GM06990 (cell line): ENCODE measurements around the gene ABCB11.

ENCODE experiments used
- DNase-seq: peaks from one replicate; pipeline ENCODE4 v3.0.0-alpha.2; 2011; ENCODE audit not compliant: insufficient read length; ENCODE audit errors: extremely low read depth
- H3K27me3 ChIP-seq: replicated peaks from 2 replicates; pipeline ENCODE4 v1.6.0; 2011; ENCODE audit warnings: low read length; ENCODE audit not compliant: control insufficient read depth, insufficient read depth
- H3K36me3 ChIP-seq: 2 replicates; pipeline ENCODE4 v1.5.1; 2011; ENCODE audit warnings: low read length; ENCODE audit not compliant: control insufficient read depth, insufficient read depth
- H3K4me3 ChIP-seq: replicated peaks from 2 replicates; pipeline ENCODE4 v1.5.1; 2011; ENCODE audit warnings: low read depth, mild to moderate bottlenecking, control low read depth, low read length
- TF ChIP-seq, protein P1 (sequence below): IDR thresholded peaks from 2 replicates; pipeline ENCODE4 v1.5.1; 2011; ENCODE audit warnings: low read length, control low read depth, mild to moderate bottlenecking, inconsistent platforms; ENCODE audit not compliant: insufficient read depth, poor library complexity, severe bottlenecking

Gene ABCB11

DNA sequence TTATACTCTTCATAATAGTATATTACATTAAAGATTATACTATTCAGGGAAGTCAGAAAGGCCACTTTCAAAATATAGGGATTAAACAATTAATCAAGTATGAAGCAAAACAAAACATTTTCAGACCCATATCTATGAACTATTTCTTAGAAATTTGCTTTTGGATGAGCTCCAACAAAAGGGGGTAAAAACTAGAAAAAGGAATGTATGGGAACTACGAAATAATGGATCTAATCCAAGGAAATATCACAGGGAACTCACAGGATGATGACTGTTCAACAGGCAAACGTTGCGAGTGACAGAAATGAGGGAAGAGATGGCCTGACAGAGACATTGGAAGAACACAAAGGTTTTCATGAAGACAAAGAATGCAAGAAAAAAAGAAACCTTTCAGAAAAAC, 102.1 kb downstream of the ABCB11 start:
- no peak for DNase-seq
- Histone ChIP-seq H3K4me3 (no peak overlapping the region), H3K36me3 (no peaks in the 10 kb centered on the region), H3K27me3 (no peaks in the 10 kb centered on the region)
- TF ChIP-seq, protein P1, sequence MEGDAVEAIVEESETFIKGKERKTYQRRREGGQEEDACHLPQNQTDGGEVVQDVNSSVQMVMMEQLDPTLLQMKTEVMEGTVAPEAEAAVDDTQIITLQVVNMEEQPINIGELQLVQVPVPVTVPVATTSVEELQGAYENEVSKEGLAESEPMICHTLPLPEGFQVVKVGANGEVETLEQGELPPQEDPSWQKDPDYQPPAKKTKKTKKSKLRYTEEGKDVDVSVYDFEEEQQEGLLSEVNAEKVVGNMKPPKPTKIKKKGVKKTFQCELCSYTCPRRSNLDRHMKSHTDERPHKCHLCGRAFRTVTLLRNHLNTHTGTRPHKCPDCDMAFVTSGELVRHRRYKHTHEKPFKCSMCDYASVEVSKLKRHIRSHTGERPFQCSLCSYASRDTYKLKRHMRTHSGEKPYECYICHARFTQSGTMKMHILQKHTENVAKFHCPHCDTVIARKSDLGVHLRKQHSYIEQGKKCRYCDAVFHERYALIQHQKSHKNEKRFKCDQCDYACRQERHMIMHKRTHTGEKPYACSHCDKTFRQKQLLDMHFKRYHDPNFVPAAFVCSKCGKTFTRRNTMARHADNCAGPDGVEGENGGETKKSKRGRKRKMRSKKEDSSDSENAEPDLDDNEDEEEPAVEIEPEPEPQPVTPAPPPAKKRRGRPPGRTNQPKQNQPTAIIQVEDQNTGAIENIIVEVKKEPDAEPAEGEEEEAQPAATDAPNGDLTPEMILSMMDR, result no peak

DNA sequence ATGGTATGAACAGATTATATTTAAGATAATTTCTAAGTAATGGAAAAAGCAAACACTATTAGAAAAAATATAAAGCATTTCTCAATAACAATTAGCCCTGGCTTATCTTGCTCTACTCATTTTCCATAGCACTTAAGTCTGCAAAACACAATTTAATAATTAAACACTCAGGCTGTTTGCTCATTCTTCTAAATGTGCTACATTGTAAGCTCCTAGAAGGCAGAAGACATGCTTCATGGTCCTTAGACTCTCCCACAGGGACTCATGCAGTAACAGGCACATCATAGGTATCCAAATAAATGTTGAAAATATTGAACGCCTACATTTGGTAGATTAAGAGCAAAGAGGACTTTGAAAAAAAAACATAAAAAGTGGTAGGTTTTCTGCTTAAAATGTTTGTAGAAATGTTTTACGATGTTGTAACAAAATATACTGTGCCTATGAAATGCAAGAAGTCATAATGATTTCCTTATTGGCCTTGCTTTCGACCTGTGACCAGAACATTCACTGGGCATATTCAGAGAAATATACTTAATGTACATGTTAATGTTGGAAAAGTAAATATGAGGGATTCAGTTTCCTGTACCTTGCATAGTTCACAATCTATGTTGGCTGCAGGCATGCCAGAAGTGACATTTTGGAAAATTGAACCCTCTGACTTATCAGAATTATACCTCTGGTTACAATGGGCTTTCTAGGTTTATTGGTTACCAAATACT, 102.9 kb downstream of the ABCB11 start:
- no peaks in the 10 kb centered on the region for H3K36me3 ChIP-seq
- DNase-seq, result no peak
- H3K4me3 ChIP-seq, result no peak overlapping the region
- H3K27me3 ChIP-seq, result no peaks in the 10 kb centered on the region
- TF ChIP-seq, protein P1, result no peak

DNA sequence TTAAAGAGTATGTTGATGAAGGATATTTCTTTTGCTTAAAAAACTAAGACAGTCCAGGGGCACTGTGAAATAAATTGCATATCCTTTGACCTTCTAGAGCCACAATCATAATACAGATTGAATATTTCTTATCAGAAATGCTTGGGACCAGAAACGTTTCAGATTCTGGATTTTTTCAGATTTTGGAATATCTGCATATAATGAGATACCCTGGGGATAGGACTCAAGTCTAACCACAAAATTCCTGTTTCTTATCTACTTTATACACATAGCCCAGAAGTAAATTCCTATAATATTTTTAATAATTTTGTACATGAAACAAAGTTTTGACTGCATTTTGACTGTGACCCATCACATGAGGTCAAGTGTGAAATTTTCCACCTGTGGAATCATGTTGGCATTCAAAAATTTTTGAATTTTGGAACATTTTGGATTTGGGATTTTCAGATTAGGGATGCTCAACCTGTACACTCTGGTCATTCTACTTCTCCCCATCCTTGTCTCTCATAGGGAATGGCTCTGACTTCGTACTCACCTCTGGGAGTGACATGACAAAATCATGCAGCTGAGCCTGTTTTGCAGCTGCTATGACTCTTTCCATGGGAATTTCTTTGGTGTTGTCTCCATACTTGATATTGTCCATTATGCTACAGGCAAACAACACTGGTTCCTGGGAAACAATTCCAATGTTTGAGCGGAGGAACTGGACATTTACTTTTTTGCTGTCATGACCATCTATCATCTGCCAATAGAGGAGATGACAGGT, 104.3 kb downstream of the ABCB11 start:
- TF ChIP-seq, protein P1, result no peak
- Histone ChIP-seq H3K4me3 (no peak overlapping the region), H3K27me3 (no peaks in the 10 kb centered on the region), H3K36me3 (no peaks in the 10 kb centered on the region)
- DNase-seq, result no peak

DNA sequence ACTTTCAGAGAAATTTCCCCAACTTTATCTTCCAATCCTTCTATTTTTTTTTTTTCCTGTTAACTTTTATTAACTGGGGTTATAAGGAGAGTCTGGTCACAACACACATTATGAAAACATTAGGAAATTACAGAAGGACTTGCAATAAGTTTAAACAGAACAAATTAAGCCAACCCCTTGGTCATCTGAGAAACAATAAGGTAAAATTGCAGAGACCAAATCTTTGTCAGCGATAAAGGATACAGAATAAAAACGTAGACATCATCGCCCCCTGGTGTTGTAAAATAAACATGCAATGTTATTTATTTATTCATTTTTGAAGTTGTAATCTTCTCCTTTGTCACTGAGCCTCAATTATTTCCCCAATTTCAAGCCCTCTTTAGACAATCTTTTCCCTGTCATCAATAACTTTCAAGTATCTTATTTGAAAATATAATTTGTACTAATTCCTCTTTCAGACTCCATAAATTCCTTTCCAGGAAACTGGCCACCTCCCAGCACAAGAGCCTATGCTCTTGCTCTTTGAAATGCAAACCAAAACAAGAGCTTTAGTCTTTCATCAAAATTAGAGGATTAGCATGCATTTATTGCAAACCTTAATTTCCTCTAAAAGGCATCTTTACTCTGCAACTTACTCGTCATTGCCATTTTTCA, 110.5 kb downstream of the ABCB11 start:
- DNase-seq, result no peak
- no peak overlapping the region for H3K4me3 ChIP-seq
- TF ChIP-seq, protein P1, result peak; percentile 42
- no peaks in the 10 kb centered on the region for H3K36me3 ChIP-seq
- no peaks in the 10 kb centered on the region for H3K27me3 ChIP-seq

DNA sequence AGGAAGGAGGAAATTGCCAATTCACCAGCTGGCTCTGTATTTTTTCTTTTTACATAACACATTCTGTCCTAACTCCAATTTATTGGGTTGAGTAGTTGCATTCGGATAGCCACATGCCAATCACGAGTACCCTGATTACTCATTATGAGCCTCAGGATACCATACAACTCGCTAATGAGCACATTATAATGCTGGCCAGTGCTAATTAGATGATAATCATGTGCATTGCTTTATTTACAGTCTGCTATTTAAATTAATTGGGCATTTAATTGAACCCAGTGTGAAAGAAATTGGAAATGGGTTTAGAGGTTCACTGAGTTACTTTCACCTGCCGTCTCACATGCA, 114.8 kb downstream of the ABCB11 start:
- H3K4me3 ChIP-seq, result no peak overlapping the region
- TF ChIP-seq, protein P1, result no peak
- H3K36me3 ChIP-seq, result no peaks in the 10 kb centered on the region
- DNase-seq, result no peak
- H3K27me3 ChIP-seq, result no peaks in the 10 kb centered on the region
